HL-60 (cell line): Measurements from ENCODE around the gene GNS.

Source experiments
- DNase-seq, 2 experiments: peaks; one replicate each; pipeline ENCODE4 v3.0.0-alpha.2; 2010 to 2020; ENCODE audit warnings: low read depth in 1 of 2, low spot score in 1 of 2
- H3K27ac ChIP-seq: fragments of 250-450 bp; sonication (Bioruptor Pico); replicated peaks from 2 replicates; pipeline ENCODE4 v1.5.1; 2020; ENCODE audit warnings: mild to moderate bottlenecking, moderate library complexity
- H3K27me3 ChIP-seq: fragments of 250-450 bp; sonication (Bioruptor Pico); 2 replicates; pipeline ENCODE4 v1.5.1; 2021; ENCODE audit warnings: mild to moderate bottlenecking, moderate library complexity; ENCODE audit not compliant: insufficient read depth, poor library complexity, severe bottlenecking
- H3K4me3 ChIP-seq: replicated peaks from 2 replicates; pipeline ENCODE4 v1.5.1; 2011; ENCODE audit warnings: mild to moderate bottlenecking, control low read depth, low read length; ENCODE audit not compliant: insufficient read depth
- CTCF ChIP-seq: IDR thresholded peaks from one replicate; pipeline ENCODE4 v1.5.1; 2011; ENCODE audit warnings: low read length, control low read depth, inconsistent platforms; ENCODE audit not compliant: insufficient read depth
- GABPA ChIP-seq: IDR thresholded peaks from 2 replicates; pipeline ENCODE4 v1.6.1; 2012; ENCODE audit warnings: low read depth
- POLR2AphosphoS5 ChIP-seq: IDR thresholded peaks from 2 replicates; pipeline ENCODE4 v1.6.1; 2012; ENCODE audit warnings: low read depth
- REST ChIP-seq: IDR thresholded peaks from 2 replicates; pipeline ENCODE4 v1.6.1; 2012; ENCODE audit warnings: low read depth; ENCODE audit not compliant: insufficient replicate concordance
- SPI1 ChIP-seq: IDR thresholded peaks from 2 replicates; pipeline ENCODE4 v1.6.1; 2012; ENCODE audit warnings: low read depth, mild to moderate bottlenecking, borderline replicate concordance

The GNS gene

GRCh38 chr12:64666054-64666914, 92.9 kb downstream of the GNS start:
- TF ChIP-seq SPI1 = no peak
- TF ChIP-seq GABPA = no peak
- no peak for TF ChIP-seq CTCF
- no peak for TF ChIP-seq REST
- TF ChIP-seq POLR2AphosphoS5 = no peak
- no peak for DNase-seq
- H3K4me3 ChIP-seq = no peak overlapping the region
- H3K27me3 ChIP-seq = no peaks in the 10 kb centered on the region
- H3K27ac ChIP-seq = no peak overlapping the region

GRCh38 chr12:64665514-64665913, 93.7 kb downstream of the GNS start:
- DNase-seq = no peak
- Histone ChIP-seq H3K4me3 (no peak overlapping the region), H3K27me3 (no peaks in the 10 kb centered on the region), H3K27ac (no peak overlapping the region)
- TF ChIP-seq GABPA (no peak), POLR2AphosphoS5 (no peak), REST (no peak), SPI1 (no peak)
